ENCODE data around the gene RAG1. TPM values are rescaled to one million over a fixed set of nuclear protein-coding genes. Genes with fewer than 3 reads are reported as not detected.

RAG1 gene
- 0.01 to 0.53 TPM (median 0.40 TPM) in 5 replicates for total RNA-seq (2022; extraction: Qiagen RNA extraction)

DNA sequence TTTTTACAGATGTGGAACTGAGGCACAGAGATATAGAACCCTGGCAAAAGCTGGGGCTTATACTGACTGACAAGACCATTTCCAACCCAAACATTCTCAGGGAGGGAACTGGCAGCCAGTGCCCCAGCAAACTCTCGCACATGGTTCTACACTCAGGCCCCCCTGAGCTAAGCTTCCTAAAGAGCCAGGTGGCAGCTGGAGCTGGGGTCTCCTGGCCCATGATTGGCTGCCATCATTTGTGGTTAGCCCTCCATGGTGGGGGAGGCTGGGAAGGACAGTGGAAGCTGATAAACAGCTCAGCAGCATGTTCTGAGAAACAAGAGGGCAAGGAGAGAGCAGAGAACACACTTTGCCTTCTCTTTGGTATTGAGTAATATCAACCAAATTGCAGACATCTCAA is at the start of gene RAG1:
TSS of gene RAG1 (plus strand) at position 314 of the 400 bp plus-strand sequence. CDS start 5,298 bp downstream, outside the sequence.

DNA sequence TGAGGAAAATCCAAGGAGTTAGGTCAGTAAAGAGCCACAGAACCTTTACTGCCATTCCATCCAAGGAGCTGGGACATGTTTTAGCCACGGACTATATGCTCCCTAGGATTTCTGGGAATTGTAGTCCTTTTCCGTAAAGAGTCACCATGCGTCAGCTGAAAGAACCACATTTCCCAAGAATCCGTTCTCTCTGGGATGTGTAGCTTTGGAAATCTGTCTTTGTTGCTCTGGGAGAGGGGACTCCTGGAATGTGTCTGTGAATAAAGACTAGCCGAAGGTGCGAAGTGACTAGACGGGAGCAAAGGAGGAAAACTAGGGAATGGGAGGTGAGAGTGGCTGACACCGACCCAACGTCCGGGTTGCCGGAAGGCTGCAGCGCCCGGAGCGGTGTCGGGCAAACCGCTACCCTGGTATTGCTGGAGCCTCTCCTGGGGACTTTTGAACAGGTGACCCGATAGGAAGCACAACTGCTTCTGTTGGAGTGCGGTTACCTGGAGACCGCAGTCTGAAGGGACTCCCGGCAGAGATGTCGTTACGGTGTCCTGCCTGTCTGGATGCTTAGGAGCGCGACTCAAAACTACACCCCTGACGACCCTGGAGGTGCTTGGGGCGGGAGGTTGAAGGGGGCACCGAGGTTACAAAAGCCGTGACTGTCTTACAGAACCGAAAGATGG is 26.6 kb downstream of the RAG1 start, which contains the start of gene IFTAP:
TSS of gene IFTAP (plus strand) at position 187 of the 674 bp plus-strand sequence. CDS start 15,602 bp downstream, outside the sequence.

GRCh38 chr11:36598051-36598450 is 30.2 kb downstream of the RAG1 start, which contains the start of gene RAG2:
RAG2 (minus strand) TSS chr11:36598236; CDS start chr11:36594168, 4,068 bp downstream.

Other genes starting within 250 kb of the RAG1 start
- gene TRAF6, start 57.7 kb upstream of the RAG1 start, total RNA-seq (2022; extraction: Qiagen RNA extraction), result 7.1 to 9.5 TPM (median 9.0 TPM) in 5 replicates
- 14.0 to 21.6 TPM (median 15.8 TPM) in 5 replicates for gene IFTAP, start 26.5 kb downstream of the RAG1 start, total RNA-seq (2022; extraction: Qiagen RNA extraction)
- not detected in 5 replicates for gene RAG2, start 30.2 kb downstream of the RAG1 start, total RNA-seq (2022; extraction: Qiagen RNA extraction)

Data from A549 treated with dexamethasone at 1 μM for 4 hours (cell line).